H1 (cell line): ENCODE data around the gene C3.

Experiments
- BCL11A ChIP-seq, 2 experiments: IDR thresholded peaks; one replicate each; pipeline ENCODE4 v1.6.1; 2011; ENCODE audit warnings: low read depth in 2 of 2, low read length in 2 of 2, mild to moderate bottlenecking in 2 of 2
- CEBPB ChIP-seq: IDR thresholded peaks from 2 replicates; pipeline ENCODE4 v1.6.1; 2012; ENCODE audit warnings: low read depth, low read length
- HDAC2 ChIP-seq, 2 experiments: fragments of 300-600 bp in 1 of 2; sonication (generic) in 1 of 2; IDR thresholded peaks; 2 replicates each; pipeline ENCODE4 v1.6.1; 2011 to 2012; ENCODE audit warnings: low read depth in 2 of 2, low read length in 2 of 2, mild to moderate bottlenecking in 2 of 2, moderate library complexity in 2 of 2, borderline replicate concordance in 1 of 2, inconsistent platforms in 1 of 2
- TF ChIP-seq, protein P1 (sequence below), 3 experiments: IDR thresholded peaks; 1 replicate in 2 of 3; 2 replicates in 1 of 3; pipeline versions ENCODE4 v1.5.1 to v1.6.1; 2011; ENCODE audit warnings: low read length in 3 of 3, mild to moderate bottlenecking in 3 of 3, inconsistent platforms in 2 of 3, low read depth in 1 of 3, moderate library complexity in 1 of 3; ENCODE audit not compliant: insufficient read depth in 1 of 3; ENCODE audit errors: control extremely low read depth in 1 of 3

DNA sequence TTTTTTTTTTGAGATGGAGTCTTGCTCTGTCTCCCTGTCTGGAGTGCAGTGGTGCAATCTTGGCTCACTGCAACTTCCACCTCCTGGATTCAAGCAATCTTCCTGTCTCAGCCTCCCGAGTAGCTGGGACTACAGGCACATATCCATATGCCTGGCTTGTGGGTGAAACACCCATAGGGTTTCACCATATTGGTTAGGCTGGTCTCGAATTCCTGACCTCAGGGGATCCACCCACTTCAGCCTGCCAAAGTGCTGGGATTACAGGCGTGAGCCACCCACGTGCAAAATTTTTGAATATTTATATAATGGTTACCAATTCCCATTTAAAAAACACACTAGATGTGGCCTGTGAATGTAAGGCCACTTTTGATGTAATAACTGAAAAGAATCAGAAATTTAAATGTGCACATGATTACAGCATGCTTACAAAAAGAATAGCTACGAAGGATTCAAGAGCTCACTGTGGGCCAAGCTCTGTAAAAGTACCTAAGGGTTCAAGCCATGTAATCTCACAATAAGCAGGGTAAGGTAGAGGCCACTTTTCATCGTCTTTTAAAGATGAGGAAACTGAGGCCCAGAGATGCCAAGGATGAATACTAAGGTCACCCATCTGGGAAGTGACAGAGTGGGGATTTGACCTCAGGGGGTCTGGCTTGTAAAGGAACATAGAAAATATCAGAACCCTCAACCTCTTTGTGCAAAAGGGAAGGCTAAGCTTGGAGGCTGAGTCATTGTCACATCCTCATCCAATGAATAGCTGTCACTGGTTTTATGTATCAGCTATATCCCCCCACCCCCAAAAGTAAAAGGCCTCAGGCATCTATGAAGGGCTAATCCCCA, 68.3 kb downstream of the C3 start:
- TF ChIP-seq, protein P1, sequence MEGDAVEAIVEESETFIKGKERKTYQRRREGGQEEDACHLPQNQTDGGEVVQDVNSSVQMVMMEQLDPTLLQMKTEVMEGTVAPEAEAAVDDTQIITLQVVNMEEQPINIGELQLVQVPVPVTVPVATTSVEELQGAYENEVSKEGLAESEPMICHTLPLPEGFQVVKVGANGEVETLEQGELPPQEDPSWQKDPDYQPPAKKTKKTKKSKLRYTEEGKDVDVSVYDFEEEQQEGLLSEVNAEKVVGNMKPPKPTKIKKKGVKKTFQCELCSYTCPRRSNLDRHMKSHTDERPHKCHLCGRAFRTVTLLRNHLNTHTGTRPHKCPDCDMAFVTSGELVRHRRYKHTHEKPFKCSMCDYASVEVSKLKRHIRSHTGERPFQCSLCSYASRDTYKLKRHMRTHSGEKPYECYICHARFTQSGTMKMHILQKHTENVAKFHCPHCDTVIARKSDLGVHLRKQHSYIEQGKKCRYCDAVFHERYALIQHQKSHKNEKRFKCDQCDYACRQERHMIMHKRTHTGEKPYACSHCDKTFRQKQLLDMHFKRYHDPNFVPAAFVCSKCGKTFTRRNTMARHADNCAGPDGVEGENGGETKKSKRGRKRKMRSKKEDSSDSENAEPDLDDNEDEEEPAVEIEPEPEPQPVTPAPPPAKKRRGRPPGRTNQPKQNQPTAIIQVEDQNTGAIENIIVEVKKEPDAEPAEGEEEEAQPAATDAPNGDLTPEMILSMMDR (IDR thresholded peaks at IDR 0.05; ENCODE audit: control extremely low read depth in 1 of 3, insufficient read depth in 1 of 3, low read depth in 1 of 3, low read length in 3 of 3): no peak
- TF ChIP-seq CEBPB (no peak), BCL11A (IDR thresholded peaks at IDR 0.05; ENCODE audit: low read depth in 2 of 2, low read length in 2 of 2) (no peak), HDAC2 (IDR thresholded peaks at IDR 0.05; ENCODE audit: borderline replicate concordance in 1 of 2, low read depth in 2 of 2, low read length in 2 of 2) (no peak)
